Measurements from ENCODE around the gene OLFM3.

DNA sequence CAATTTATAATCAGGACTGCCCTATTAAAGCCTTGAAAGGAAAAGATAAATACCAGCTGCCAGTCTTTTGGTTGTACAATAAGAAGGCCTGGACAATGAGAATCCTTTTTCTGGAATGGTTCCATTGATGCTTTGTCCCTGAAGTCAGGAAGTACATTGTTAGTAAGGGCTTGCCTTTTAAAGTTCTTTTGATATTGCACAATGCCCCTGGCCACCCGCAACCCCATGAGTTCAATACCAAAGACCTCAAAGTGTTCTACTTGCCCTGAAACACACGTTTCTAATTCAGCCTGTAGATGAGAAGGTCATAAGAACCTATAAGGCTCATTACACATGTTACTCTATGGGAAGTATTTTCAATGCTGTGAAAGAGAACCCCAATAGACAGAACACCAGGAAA, 112.1 kb downstream of the OLFM3 start:
- TF ChIP-seq CTCF (IDR thresholded peaks at IDR 0.05; ENCODE audit: low read depth, low read length) (no peak), EZH2phosphoT487 (IDR thresholded peaks at IDR 0.05; ENCODE audit: low read depth) (no peak)
